Stimulated activated naive CD4-positive, alpha-beta T cell (primary cell): ENCODE measurements around the gene ENOX1.

ENCODE experiments used
- DNase-seq, 6 experiments: peaks; one replicate each; lab custom pipeline; 2025; lab: John Stamatoyannopoulos, UW

The ENOX1 gene

DNA sequence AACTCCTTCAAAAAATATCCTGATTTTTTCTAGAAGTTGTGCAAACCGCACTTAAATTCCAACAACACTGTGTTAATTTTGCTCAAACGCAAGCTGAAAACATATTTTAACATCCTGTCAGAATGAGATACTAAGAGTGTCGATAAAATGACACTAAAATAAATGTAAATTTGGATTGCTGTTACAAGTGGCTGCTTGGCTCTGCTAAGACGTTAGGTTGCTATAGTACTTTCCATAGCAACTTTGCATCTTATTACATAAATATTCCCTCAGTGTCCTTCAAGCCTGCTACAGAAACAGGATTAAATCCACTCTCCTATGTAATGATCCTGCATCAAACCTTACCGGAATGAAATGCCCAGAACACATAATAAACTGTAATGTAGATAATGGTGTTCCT, 471.2 kb downstream of the ENOX1 start:
- no peak for DNase-seq

DNA sequence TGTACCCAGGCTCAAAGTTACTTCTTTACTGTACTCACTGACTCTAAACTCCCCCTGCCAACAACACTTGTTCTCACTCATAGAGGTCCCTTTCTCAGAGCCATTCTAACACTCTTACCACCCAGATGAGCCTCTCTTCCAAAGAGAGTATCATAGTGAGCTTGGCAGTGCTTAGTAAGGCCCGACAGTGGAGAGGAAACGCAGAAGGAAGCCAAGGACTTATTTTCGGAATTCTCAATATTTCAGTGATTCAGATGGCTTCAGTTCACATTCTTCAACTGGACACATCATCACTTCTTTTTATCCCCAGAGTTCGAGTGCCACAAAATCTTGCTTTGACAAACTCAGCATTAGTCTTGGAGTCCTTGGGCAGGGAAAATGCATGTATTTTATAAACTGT, 477.5 kb downstream of the ENOX1 start:
- no peak for DNase-seq

DNA sequence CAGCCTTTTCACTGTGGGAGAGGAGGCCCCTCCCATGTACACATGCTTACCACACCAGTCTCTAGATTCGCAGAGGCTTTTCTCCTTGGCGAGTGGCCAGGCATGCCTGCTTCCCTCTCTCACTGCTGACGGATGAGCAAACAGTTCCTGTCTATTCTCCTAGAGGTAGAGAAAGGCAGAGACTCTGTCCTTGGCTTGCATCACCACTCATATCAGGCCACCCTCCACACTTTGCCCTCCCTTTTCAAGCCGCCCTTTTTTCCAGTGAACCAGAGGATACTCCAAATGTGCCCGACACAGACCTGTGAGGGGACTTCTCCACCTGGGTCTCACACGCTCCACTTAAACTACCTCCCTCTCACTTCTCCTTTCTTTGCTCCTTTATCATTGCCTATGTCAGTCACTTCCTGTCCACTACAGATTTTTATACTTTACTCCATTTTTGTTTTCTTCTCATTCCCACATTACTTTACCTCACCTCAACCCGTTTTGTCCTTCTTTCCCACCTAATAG, 478.8 kb downstream of the ENOX1 start:
- DNase-seq, result no peak

DNA sequence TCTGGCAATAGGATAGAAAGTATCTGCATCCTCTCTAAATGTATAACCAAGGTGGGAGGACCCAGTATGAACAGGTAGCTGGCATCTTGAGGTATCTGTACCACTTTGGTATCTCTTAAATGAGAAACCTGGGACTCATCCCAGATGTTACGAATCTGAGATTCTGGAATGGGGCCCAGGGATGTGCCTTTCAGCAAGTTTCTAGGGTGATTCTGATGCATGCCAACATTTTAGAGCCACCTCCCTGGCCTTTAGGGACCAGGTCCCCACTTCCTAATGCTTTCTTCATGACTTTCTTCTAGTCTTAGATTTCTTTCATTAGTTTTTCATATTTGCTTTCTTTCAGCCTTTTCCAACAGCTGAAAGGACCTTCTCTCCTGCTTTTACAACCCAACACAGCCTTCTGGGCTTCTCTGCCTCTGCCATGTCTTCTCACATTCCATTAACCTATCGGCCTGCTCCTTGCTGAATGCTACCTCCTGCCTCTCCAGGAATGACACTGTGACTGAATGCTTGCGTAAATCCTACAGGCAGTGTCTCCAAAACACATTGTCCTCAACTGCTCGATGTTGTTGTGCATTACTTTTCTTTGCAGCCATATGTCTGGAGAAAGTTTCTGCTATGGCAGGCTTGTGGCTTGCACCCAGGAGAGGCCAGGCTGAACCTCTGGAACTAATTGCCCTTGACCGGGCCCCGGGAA, 479.4 kb downstream of the ENOX1 start:
- DNase-seq, result no peak

DNA sequence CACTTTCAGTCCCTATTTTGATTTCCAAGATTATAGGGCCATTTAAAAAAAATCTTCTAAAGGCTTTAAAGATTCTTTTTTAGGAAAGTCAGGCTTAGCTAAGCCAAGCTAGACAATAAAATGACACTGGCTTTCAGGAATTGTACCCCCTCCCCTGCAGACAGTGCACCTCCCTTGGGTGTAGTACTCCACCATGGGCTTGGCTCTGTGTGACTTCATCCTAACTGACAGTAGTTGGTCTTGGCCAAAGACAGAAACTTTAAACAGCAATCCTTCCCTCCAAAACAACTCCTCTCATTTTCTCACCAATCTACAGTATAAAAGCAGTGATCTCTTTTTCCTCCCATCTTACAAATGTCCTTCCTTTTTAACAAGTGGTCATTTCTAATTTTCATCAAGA, 480.4 kb downstream of the ENOX1 start:
- no peak for DNase-seq

DNA sequence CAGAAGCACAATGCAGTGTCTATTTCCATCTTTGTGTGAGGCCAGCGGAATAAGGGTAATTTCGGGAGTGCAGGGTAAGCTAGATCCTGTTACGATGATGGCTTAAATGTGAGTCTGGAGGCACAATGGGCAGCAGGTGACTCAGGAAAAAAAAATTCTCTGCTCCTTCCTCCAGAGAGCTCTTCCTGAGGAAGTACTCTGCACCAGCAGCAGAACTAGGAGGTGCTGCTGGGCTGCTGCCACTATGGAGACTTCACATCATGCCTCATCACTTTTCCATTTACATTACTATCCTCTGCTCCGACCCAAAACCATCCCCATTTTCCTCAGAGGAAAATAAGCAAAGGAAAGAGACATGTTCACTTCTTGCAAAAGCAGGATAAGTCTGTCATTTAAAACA, 481.4 kb downstream of the ENOX1 start:
- DNase-seq, result no peak

DNA sequence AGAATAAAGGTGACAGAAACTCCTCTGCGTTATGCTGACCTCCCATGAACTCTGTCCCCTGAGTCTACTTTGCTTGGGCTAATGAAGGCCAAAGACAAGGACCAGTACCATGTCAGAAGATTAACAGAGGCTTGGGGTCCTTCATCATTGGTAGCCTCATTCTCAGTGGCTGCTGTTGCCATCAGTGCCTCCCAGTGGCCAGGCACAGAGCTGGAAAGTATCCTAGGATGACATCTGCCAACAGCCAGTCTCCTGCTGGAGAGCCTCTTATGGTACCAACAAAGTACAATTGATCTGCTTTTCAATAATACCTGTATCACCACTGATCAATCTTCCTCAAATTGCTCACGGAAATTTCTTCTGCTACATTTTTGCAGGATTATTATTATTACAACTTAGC, 481.8 kb downstream of the ENOX1 start:
- no peak for DNase-seq

DNA sequence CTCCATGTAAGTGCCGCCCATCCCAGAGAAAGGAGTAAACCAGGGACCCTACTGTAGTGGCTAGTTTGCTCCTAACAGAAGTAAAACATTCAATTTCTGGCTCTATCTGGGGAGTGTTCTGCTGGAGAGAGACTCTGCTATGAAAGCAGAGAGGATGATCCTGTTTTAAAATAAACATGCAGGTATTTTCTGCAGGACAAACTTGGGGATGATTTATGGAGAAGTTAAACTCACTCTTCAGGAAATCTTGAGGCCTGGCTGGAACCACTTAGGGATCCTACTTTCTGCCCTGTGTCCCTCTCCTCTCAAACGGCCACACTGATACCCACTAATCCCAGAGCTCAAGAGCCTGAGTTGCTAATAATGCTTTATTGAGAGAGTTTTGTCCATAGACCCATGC, 482.3 kb downstream of the ENOX1 start:
- DNase-seq, result no peak

DNA sequence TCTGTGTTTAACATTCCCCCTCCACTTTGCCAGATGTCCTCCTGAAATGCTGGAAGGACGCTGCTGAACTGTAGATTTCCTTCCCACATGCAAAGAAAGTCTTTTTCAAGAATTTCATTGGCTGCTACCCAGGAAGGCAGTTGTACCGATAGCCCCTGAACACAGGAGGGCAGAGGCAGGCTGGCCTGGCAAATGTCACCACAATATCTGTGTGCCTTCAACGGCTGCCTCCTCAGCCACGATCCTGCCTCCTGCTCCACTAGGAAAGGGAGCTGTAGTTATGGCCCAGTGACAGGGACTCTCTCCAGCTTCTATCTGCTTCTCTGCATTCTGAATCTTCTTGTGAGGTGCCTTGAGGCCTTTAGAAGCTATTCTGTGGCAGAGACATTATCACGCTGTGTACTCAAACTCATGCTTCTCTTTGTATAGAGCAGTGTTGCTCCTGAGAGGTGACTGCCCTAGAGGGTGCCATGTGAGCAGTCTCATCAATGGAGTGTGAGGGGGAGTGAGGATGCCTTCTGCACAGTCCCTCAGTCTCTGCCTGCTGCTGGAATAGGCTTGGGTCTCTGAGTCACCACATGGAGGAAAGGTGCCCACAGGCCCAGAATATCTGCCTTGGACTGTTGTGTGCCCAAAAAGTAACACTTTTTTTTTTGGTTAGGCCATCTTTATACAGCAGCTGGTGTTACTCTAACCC, 483.6 kb downstream of the ENOX1 start:
- no peak for DNase-seq

DNA sequence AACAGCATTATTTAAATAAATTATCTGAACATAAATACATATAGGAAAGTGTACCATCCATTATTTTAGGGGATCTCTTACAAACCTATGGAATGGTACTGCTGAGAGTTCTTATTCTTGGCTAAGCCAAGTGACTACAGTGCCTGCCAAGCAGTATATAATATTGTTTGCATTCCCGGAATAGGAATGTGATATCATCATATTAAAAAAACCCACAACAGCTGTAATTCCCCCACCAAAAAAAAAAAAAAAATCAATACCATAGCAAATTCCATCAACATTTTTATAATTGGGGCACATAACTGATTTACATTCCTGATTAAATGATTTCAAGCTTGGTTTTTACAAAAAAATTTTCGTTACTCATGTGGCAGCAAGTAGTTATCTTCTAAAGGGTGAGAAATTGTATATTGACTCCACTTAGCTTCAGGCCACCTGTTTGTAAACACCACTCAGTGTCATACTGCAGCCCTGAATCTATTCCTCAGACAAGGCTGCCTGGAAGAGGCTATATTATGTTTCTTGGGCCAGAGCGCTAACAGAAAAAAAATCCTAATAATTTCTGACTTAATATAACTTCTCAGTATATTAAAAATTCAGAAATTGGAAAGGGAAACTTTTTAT, 485.3 kb downstream of the ENOX1 start:
- no peak for DNase-seq

DNA sequence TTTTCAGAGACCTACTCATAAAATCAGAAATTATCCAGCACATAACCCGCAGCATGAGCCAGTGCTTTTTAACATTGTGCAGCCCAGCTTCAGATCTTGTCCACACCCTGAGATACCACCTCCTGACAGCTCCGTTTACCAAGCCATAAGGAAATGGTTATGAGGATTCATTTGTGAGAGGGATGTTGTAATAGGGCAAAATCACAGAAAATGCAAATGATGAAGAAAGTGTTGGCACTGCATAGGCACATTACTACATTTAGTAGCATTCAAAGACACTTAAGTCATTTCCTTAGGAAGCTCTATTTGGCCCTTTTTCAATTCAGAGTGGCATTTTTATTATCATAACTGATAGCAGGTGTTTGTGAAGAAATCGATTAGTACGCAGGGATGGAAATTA, 485.9 kb downstream of the ENOX1 start:
- no peak for DNase-seq

DNA sequence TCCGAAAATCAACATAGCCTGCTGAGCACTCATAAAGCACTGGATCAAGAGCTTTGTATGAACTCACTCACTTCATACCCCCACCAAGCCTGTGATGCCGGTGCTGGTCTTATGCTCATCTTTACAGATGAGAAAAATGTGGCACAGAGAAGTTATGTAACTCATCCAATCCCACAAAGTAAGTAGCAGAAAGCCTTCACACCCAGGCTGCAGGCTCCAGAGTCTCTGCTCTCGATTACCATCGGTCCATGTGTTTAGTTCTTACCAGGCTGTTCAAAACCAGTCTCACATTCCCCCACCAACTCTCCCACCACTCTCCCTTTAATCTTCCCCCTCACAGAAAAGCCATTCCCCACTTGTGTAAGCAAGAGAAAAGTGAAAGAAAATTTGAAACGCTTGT, 487.4 kb downstream of the ENOX1 start:
- no peak for DNase-seq

DNA sequence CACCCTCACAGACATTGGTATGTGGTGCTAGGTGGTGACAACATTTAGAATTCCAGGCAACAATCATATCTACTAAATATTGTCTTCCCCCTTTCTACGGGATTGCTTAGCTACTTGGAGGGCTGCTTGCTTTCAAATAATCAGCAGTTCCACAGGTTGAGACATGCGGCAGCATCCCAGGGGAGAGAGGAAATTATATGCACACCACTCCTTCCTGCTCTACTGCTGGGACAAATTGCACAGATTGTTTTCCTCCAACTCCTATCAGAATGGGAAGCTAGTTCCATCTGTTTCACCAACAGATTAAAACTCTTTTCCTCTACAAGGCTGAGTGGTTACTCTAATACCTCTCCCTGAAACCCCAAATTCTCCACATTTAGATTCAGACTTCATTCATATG, 488.0 kb downstream of the ENOX1 start:
- no peak for DNase-seq

DNA sequence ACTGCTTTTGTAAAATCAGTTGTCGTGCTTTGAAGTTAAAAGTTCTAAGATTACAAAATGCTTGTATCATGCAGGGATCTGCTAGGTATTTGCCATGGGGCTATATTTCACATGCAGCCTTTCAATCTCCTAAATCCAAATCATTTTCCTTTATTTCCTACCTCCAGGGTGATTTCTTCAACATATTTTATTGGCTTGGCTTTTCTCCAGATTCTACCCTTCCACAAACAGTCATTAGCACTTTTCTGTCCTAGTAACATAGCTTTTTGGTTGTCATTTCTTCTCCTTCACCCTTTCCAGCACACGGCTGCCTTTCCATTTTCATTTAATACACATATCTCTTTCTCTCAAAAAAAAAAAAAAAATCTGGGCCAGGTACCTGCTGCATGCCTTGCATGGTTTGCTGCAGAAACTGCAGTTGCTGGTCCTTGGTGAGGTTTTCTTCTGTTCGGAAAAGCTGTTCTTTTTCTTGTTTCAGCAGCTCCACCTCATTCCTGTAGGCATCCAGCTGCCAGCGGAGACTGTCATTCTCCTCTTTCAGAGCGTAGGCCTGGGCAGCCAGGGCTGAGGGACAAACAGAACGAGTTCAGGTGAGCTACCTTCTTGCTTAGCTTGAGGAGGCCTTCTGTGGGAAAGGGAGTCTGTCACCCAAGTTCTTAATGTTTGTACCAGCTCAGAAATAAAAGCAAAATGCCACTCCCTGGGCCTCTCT, 488.6 kb downstream of the ENOX1 start:
- no peak for DNase-seq

DNA sequence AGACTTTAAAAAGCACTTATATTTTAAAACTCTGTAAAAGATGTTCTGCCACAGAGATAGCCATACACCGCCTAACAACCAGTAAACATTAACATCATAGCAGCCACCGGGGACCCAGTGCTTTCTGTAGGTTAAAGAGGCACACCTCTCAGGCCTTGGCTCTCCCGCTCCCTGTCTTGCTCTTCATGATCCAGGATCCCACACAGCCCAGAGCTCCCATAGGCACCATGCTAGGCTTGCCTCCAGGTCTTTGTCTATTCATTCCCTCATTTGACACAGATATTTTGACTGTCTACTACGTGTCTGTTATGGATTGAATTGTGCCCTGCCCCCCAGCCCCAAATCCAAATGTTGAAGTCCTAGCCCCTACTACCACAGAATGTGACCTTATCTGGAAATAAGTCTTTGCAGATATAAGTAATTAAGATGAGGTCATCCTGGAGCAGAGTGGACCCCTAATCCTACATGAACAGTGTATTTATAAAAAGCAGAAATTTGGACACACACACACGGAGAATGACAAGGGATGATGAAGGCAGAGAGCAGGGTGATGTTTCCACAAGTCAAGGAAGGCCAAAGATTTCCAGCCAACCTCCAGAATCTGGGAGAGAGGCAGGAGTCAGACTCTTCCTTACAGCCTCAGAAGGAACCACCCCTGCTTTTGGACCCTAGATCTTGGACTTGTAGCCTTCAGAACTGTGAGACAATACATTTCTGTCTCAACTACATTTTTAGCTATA, 490.8 kb downstream of the ENOX1 start:
- no peak for DNase-seq

DNA sequence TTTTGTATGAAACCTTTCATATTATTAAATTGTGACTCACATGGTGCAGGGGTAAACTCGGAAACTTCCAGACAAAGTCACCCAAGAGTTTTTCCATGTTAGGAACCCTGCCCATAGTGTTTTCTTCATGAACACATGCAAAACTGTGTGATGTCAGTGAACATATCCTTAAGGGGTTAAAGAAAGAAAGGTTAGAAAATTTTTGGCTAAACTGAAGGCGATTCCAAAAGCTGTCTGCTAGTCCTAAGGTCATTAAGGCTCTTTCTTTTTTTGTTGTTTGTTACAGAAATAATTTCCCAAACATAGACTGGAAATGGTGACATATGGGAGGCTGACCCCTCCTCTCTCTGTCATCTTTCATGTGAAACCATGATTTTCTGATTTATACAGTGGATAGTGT, 491.5 kb downstream of the ENOX1 start:
- no peak for DNase-seq

DNA sequence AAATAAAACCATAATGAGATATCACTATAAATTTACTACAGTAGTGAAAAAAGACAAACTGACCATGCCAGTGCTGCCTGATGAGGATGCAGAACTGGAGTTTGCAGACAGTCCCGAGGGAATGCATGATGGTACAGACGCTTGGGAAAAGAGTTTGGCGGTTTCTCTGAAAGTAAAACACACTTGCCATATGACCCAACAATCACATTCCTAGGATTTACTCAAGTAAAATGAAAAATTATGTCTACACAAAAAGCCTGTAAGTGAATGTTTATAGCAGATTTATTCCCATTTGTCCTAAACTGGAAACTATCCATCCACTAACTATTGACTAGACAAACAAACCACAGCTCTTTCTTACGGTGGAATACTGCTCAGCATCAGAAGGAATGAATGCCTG, 492.4 kb downstream of the ENOX1 start:
- DNase-seq, result no peak

DNA sequence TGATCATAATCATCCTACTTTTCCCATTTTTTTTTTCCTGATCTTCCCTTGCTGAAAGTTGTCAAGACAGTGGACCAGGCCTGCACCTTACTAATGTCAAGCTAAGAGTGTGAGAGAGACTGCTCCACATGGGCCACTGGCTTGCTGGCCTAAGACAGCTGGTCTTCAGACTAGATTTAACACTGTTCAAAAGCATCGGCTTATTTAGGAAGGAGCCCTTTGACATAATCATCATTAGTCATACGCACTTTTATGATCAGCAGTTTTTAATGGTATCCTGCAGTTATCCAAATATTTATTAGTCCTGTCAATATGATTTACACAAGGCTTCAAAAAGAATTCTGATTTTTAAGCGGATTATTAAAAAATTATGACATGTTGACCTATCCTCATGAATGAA, 492.8 kb downstream of the ENOX1 start:
- DNase-seq, result no peak

DNA sequence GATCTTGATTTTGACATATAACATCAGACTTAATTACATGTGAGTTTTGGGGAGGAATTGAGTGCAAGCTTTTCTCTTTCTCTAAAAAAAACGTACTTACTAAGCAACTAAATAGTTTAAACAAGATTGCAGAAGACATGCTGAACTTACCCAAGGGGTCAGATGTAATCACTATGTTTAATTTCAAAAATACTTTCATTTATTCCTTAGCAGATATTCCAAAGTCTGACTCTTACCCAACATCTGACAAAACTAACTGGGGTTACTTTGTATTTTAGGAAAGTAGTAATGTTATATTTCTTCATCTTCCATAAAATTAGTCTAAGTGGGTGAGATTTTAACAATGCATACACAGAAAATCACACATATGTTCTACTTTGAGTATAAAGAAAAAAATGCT, 493.2 kb downstream of the ENOX1 start:
- no peak for DNase-seq

DNA sequence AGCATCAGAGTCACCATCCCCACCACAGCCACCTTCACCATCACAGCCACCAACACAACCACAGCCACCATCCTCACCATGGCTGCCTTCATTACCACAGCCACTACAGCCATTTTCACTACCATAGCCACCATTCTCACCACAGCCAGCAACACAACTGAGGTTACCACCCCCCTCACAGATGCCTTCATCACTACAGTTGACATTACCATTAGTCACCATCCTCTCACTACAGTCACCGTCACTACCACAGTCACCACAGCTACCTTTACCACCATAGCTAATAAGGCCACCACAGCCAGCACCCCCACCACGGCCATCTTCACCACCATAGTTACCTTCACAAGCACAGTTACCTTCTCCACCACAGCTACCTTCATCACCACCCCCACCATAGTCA, 493.8 kb downstream of the ENOX1 start:
- no peak for DNase-seq

DNA sequence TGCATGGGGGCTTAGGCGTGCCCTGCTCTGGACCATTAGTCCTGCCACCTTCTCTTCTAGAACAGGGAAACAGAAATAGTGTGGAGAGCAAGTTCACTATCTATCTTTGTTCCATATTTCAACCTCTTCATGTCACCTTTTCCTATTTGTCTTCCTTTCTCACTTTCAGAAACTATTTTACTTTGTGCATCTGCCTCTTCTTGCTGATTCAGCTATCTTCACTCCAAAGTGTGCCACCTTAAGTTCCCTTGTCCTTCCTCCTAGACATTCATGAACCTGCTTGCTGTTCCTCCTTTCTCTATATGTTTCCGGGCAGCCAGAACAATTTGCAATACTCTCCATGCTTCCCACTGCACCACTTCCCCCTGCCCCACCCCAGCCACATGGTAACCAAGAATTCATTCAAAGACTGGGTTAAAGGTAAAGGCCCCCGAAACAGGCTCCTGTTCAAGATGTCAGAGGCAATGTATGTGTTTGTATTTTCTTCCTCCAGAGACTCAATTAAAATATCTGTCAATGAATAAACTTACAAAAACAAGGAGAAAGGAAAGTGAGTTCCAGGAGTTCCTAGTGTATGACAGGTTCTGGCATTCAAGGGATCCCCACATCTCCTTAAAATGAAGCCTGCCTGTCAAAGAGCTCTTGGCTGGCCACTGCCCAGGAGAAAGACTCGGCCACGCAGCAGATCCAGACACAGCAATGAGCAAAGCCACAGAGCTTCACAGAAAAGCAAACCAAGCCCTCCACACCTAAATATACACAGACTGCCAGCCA, 495.3 kb downstream of the ENOX1 start:
- no peak for DNase-seq
